GM19025 (cell line): ENCODE results near the gene EHD2.
"Not testable (repeated sequence)": the region's sequence is repeated elsewhere in the genome, so short reads cannot be mapped to it uniquely, and the experiment has no call there.

Source experiments
- ATAC-seq: cut with Tn5 transposase; IDR thresholded peaks from one replicate; pipeline ENCODE4 v1.9.1; 2021; ENCODE audit warnings: mild to moderate bottlenecking, low read depth, moderate library complexity; ENCODE audit not compliant: unreplicated experiment

The EHD2 gene

GRCh38 chr19:47745010-47745901, 32.0 kb downstream of the EHD2 start, which contains the start of gene NOP53:
TSS of gene NOP53 (plus strand) at chr19:47745546. CDS start at chr19:47745560, 14 bp downstream.
- peak; percentile 71 for ATAC-seq

GRCh38 chr19:47746129-47746528, 32.9 kb downstream of the EHD2 start:
- not testable (repeated sequence) for ATAC-seq

- no peak for ATAC-seq
Measured at GRCh38 chr19:47749326-47749725, 36.1 kb downstream of the EHD2 start.

GRCh38 chr19:47750752-47751151, 37.5 kb downstream of the EHD2 start:
- no peak for ATAC-seq

DNA sequence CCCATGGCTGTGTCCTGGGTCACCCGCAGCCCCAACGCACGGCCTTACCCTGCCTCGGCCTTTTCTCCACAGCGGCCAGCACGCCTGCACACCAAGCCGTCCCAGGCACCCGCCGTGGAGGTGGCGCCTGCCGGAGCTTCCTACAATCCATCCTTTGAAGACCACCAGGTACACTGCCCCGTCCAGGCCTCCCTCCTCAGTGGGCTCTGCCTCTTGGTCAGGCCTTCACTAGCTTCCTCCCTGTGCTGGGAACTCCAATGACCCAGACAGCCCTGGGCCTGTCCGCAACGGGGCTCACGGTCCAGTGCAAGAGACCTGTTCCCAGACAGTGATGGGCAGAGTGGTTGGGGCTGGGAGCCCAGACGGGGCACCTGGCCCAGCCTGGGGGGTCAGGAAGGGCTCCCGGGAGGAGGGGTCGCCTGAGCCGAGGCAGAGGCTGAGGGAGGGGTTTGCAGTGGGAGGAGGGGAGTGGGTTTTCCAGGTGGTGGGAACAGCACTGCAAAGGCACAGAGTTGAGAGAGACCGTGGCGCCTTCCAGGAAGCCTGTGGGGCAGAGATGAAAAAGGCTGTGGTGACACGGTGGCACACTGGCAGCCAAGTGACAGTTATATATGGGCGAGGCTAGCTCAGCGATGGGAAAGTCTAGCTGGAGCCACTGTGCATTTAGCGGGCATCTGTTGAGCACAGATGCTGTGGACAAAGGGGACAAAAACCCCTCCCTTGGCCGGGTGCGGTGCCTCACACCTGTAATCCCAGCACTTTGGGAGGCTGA, 39.4 kb downstream of the EHD2 start:
- no peak for ATAC-seq

GRCh38 chr19:47754206-47755064, 41.2 kb downstream of the EHD2 start:
- no peak for ATAC-seq

DNA sequence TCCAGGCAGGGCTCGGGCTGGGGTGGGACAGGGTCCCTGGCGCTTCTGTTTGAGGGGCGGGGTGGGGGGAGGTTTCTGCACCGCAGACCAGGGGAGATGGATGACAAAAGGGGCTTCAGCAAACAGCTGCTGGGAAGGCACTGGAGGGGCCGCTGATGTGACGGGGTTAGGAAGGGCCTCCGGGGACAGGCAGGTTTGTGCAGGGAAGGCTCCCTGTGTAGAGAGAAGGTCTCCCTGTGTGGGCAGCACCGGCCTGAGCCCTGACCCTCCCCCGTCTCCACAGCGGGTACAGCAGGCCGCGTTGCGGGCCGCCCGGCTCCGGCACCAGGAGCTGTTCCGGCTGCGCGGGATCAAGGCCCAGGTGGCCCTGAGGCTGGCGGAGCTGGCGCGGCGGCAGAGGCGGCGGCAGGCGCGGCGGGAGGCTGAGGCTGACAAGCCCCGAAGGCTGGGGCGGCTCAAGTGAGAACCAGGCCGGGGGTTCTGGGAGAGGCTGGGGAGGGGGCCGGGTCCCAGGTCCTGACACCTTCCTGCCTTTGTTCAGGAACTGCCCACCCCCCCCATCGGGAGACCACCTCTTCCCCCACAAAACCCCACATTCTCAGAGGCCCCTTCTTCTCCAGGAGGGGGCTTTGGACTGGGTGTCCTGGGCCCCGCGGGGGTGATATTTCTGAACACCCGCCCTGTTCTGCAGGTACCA, 42.0 kb downstream of the EHD2 start:
- ATAC-seq: no peak

DNA sequence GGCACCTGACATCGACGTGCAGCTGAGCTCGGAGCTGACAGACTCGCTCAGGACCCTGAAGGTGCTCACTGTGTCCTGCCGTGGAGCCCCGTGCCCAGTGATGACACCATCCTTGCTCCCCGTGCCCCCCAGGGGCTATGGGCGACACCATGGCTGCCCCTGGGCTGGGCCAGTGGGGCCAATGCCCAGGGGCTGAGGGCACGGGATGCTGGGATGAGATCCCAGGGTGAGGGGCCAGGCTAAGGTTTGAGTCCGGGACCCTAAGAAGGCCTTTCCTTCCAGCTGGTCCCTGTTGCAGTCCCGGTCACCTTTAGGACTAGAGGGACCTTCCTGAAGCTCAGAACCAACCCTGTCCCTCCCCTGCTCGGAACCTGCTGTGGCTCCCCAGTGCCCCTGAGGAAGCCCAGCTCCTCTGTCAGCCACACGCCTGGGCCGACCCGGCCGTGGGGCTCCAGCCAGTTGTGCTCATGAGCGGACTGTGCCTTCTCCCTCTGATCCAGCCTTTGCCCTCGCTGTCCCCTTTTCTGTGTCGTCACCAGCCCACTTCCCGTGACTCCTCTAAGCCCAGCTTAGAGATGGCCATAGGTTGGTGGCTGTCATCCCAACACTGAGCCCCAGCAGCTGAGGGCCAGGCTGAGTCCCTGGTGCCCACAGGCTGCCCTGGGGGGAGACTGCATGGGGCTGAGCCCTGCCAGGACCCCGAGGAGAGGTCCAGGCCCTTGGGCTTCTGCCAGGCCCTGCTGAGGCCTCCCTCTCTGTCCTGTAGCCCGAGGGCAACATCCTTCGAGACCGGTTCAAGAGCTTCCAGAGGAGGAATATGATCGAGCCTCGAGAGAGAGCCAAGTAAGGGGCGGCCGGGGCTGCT, 42.8 kb downstream of the EHD2 start:
- ATAC-seq: no peak

GRCh38 chr19:47756627-47756929, 43.4 kb downstream of the EHD2 start:
- no peak for ATAC-seq

- ATAC-seq: no peak
Measured at GRCh38 chr19:47756953-47757608, 43.9 kb downstream of the EHD2 start.

- no peak for ATAC-seq
Measured at GRCh38 chr19:47757617-47758442, 44.6 kb downstream of the EHD2 start.

DNA sequence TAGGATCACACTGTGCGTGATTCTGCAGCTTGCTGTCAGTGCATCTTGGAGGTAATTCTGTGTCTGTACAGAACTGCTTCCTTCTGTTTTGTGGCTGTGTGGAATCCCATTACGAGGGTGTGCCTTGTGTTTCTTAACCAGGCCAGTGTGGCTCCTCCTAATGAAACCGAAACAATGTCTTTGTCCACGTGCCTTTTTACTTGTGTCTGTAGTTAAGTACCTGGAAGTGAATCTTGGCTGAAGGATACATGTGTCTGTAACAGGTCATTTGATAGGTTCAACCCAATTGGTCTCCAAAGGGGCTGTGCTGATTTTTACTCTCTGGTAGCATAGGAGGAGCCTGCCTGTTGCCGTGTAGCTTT, 45.2 kb downstream of the EHD2 start:
- ATAC-seq: no peak

- ATAC-seq: no peak
Measured at GRCh38 chr19:47760632-47760999, 47.4 kb downstream of the EHD2 start.

- ATAC-seq: no peak
Measured at GRCh38 chr19:47761566-47761965, 48.3 kb downstream of the EHD2 start.

DNA sequence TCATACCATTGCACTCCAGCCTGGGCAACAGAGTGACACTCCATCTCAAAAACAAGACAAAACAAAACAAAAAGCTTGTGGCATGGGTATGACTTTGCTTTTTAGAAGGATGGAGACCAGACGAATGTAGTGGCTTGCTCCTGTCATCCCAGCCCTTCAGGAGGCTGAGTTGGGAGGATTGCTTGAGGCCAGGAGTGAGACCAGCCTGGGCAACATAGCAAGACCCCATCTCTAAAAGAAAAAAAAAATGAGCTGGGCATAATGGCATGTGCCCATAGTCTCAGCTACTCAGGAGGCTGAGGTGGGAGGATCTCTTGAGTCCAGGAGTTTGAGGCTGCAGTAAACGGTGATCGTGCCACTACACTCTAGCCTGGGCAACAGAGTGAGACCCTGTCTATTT, 48.9 kb downstream of the EHD2 start:
- ATAC-seq: no peak

GRCh38 chr19:47762615-47763308, 49.5 kb downstream of the EHD2 start:
- no peak for ATAC-seq

DNA sequence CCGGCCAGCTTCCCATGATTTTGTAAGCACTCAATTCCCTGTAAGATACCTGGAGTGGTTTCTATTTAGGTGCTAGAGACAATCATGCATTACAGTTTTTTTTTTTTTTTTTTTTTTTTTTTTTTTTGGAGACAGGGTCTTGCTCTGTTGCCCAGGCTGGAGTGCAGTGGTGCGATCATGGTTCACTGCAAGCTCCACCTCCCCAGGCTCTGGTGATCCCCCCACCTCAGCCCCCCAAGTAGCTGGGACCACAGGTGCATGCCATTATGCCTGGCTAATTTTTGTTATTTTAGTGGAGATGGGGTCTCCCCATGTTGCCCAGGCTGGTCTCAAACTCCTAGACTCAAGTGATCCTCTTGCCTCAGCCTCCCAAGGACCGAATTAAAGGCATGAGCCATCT, 51.5 kb downstream of the EHD2 start:
- ATAC-seq: not testable (repeated sequence)
